Vagina (tissue), 2 donors: ENCODE results near the gene PUS1.

ENCODE experiments used
- CTCF ChIP-seq, 3 experiments: fragments of 450-650 bp in 2 of 3; fragments of 200-600 bp in 1 of 3; sonication (generic) in 1 of 3; IDR thresholded peaks; one replicate each; pipeline ENCODE4 v1.5.1; 2017 to 2019; ENCODE audit warnings: antibody characterized with exemption in 3 of 3, mild to moderate bottlenecking in 2 of 3, moderate library complexity in 2 of 3
- POLR2A ChIP-seq, 2 donors: fragments of 450-650 bp; IDR thresholded peaks; one replicate each; pipeline ENCODE4 v1.6.1; 2017; ENCODE audit warnings: antibody characterized with exemption in 2 of 2, mild to moderate bottlenecking in 2 of 2, moderate library complexity in 2 of 2
- POLR2AphosphoS5 ChIP-seq, 2 donors: sonication (generic); formaldehyde crosslinking; IDR thresholded peaks; one replicate each; pipeline ENCODE4 v1.9.0; 2017; ENCODE audit warnings: antibody characterized with exemption in 2 of 2, mild to moderate bottlenecking in 2 of 2, low read depth in 1 of 2; ENCODE audit not compliant: insufficient read depth in 1 of 2

GRCh38 chr12:131980263-131980662 lies 51.2 kb downstream of the PUS1 start:
- TF ChIP-seq CTCF (IDR thresholded peaks at IDR 0.05) (no peak), POLR2A (IDR thresholded peaks at IDR 0.05) (no peak), POLR2AphosphoS5 (IDR thresholded peaks at IDR 0.05; ENCODE audit: insufficient read depth in 1 of 2, low read depth in 1 of 2) (no peak)
